Head of caudate nucleus (tissue), 42 donors: Measurements from ENCODE around the gene SPACA7.
A peak's percentile ranks its signal among the peaks of the same experiment; 100 is the strongest.

Experiments
- DNase-seq, 42 donors: peaks; one replicate each; pipeline versions ENCODE4 v3.0.0 to v3.0.0-alpha.2; 2020 to 2021; ENCODE audit warnings: mixed read lengths in 7 of 42
- intact Hi-C: fragments of 100-400 bp; cut with DNase I; formaldehyde crosslinking; loops from one replicate; pipeline ENCODE4 v1.15.0; 2022

SPACA7 gene

DNA sequence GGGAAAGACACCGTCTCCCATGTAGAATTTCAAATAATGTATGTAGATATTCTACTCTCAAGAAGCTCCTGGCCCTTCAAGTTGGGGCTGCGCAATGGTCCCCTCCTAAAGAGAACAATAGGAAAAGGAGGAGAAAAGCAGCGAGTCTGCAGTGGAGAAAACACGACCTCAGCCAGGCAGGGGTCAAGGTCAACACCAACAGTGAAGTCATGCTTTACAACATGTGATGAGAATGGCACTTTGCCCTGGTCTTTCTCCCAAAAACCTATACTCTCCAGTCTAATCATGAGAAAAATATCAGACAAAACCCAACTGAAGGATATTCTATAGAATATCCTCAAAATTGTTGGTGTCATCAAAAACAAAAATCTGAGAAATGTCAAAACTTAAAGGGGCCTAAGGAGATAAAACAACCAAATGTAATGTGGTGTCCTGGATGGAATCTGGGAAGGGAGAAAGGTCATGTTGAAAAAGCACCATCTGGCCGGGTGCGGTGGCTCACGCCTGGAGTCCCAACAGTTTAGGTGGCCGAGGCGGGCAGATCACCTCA, 101.0 kb downstream of the SPACA7 start:
- intact Hi-C loops: no loop called here
- peak in 1 of 42 donors; percentile 29 for DNase-seq

DNA sequence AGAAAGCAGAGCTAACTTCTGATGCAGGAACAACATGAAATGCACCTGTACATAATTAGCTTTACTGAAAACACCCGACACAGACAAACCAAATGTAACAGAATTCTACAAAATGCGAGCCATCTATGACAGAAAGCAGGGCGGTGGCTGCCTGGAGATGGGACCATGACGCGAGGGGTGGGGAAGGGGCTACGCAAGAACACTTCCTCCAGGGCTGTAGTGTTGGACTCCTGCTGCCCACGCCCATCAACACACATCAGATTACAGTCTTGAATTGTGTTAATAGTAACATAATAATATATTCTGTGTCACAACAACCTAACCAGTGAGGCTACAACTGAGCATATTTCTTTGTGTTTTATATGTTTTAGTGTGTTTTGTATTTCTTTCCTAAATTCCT, 103.2 kb downstream of the SPACA7 start:
- intact Hi-C loops: no loop called here

DNA sequence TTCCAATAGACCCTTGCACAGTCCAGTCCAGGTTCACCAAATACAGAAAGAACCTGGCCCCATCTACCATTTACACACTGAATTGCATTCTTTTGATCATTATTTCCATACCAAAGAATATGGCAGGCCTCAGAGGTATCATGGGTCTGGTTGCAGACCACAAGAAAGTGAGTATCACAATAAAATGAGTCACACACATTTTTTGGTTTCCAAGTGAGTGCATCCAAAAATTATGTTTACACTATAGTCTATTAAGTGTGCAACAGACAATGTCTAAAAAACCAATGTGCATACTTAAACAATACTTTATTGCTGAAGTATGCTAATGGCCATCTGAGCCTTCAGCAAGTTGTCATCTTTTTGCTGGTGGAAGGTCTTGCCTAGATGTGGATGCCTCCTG, 105.3 kb downstream of the SPACA7 start:
- no peak for DNase-seq
- intact Hi-C loops: no loop called here

More for the DNA sequence above, 103.2 kb downstream of the SPACA7 start:
- no peak for DNase-seq

DNA sequence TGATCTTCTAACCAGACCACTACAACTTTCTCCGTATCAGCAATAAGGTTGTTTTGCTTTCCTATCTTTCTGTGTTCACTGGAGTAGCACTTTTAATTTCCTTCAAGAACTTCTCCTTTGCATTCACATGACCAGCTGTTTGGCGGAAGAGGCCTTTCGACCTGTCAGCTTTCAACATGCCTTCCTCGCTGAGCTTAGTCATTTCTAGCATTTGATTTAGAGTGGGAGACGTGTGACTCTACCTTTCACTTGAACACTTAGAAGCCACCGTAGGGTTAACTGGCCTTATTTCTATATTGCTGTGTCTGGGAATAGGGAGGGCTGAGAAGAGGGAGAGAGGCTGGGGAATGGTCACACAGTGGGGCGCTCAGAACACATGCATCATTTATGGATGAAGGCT, 107.1 kb downstream of the SPACA7 start:
- intact Hi-C loops: no loop called here

More for the DNA sequence above, 107.1 kb downstream of the SPACA7 start:
- no peak for DNase-seq
